Duodenal mucosa (tissue), 2 donors: ENCODE measurements around the gene AZIN2.

Experiments used
- H3K27ac ChIP-seq: one replicate; pipeline ENCODE4 v1.7.0; 2013; ENCODE audit warnings: low read depth, low read length
- H3K27me3 ChIP-seq, 2 donors: one replicate each; pipeline ENCODE4 v1.7.0; 2013; ENCODE audit warnings: low read length in 2 of 2, control low read depth in 1 of 2; ENCODE audit not compliant: insufficient read depth in 2 of 2, control insufficient read depth in 1 of 2
- H3K36me3 ChIP-seq, 2 donors: one replicate each; pipeline ENCODE4 v1.7.0; 2013; ENCODE audit warnings: low read length in 2 of 2, control low read depth in 1 of 2; ENCODE audit not compliant: insufficient read depth in 2 of 2, control insufficient read depth in 1 of 2
- H3K4me1 ChIP-seq, 2 donors: one replicate each; pipeline ENCODE4 v1.7.0; 2013; ENCODE audit warnings: low read length in 2 of 2, control low read depth in 1 of 2; ENCODE audit not compliant: insufficient read depth in 2 of 2, control insufficient read depth in 1 of 2
- H3K4me3 ChIP-seq, 2 donors: one replicate each; pipeline ENCODE4 v1.7.0; 2013; ENCODE audit warnings: low read length in 2 of 2, low read depth in 1 of 2
- H3K9ac ChIP-seq, 2 donors: one replicate each; pipeline ENCODE4 v1.7.0; 2013; ENCODE audit warnings: low read length in 2 of 2, low read depth in 1 of 2
- H3K9me3 ChIP-seq, 2 donors: one replicate each; pipeline ENCODE4 v1.7.0; 2013; ENCODE audit warnings: low read length in 2 of 2, control low read depth in 1 of 2; ENCODE audit not compliant: control insufficient read depth in 1 of 2

The AZIN2 gene

GRCh38 chr1:33140153-33141149, 59.5 kb downstream of the AZIN2 start:
- Histone ChIP-seq H3K4me3 (no peak overlapping the region), H3K27me3 (no peaks in the 10 kb centered on the region), H3K9me3 (no peaks in the 10 kb centered on the region), H3K9ac (no peak overlapping the region), H3K4me1 (peaks cover 0 to 4% of the 10 kb centered on the region in 2 donors), H3K27ac (no peak overlapping the region), H3K36me3 (peaks cover 2 to 6% of the 10 kb centered on the region in 2 donors)

GRCh38 chr1:33141216-33141615, 60.3 kb downstream of the AZIN2 start:
- Histone ChIP-seq H3K9me3 (no peaks in the 10 kb centered on the region), H3K27me3 (no peaks in the 10 kb centered on the region), H3K36me3 (peaks cover 2 to 7% of the 10 kb centered on the region in 2 donors), H3K4me1 (peaks cover 0 to 4% of the 10 kb centered on the region in 2 donors), H3K9ac (no peak overlapping the region), H3K27ac (no peak overlapping the region), H3K4me3 (no peak overlapping the region)

- H3K27me3 ChIP-seq = no peaks in the 10 kb centered on the region
- peaks cover 6 to 13% of the 10 kb centered on the region in 2 donors for H3K36me3 ChIP-seq
- no peak overlapping the region for H3K4me3 ChIP-seq
- H3K4me1 ChIP-seq = peaks cover 0 to 4% of the 10 kb centered on the region in 2 donors
- H3K9ac ChIP-seq = no peak overlapping the region
- H3K27ac ChIP-seq = no peak overlapping the region
- no peaks in the 10 kb centered on the region for H3K9me3 ChIP-seq
Observed at GRCh38 chr1:33141781-33142180, 60.8 kb downstream of the AZIN2 start.

- peaks cover 0 to 4% of the 10 kb centered on the region in 2 donors for H3K4me1 ChIP-seq
- no peak overlapping the region for H3K4me3 ChIP-seq
- H3K27me3 ChIP-seq = no peaks in the 10 kb centered on the region
- H3K27ac ChIP-seq = no peak overlapping the region
- H3K9me3 ChIP-seq = no peaks in the 10 kb centered on the region
- H3K36me3 ChIP-seq = peaks cover 10 to 19% of the 10 kb centered on the region in 2 donors
- H3K9ac ChIP-seq = no peak overlapping the region
Observed at GRCh38 chr1:33142483-33143064, 61.6 kb downstream of the AZIN2 start.

- Histone ChIP-seq H3K27ac (no peak overlapping the region), H3K9me3 (no peaks in the 10 kb centered on the region), H3K9ac (no peak overlapping the region), H3K27me3 (no peaks in the 10 kb centered on the region), H3K4me1 (peaks cover 0 to 4% of the 10 kb centered on the region in 2 donors), H3K36me3 (peaks cover 10 to 19% of the 10 kb centered on the region in 2 donors), H3K4me3 (no peak overlapping the region)
Observed at GRCh38 chr1:33143176-33143575, 62.2 kb downstream of the AZIN2 start.

- H3K36me3 ChIP-seq = peaks cover 10 to 19% of the 10 kb centered on the region in 2 donors
- no peaks in the 10 kb centered on the region for H3K9me3 ChIP-seq
- H3K4me3 ChIP-seq = no peak overlapping the region
- peaks cover 0 to 4% of the 10 kb centered on the region in 2 donors for H3K4me1 ChIP-seq
- no peak overlapping the region for H3K27ac ChIP-seq
- no peaks in the 10 kb centered on the region for H3K27me3 ChIP-seq
- no peak overlapping the region for H3K9ac ChIP-seq
Observed at GRCh38 chr1:33143698-33144097, 62.7 kb downstream of the AZIN2 start.

GRCh38 chr1:33146003-33146402, 65.0 kb downstream of the AZIN2 start:
- Histone ChIP-seq H3K9ac (no peak overlapping the region), H3K4me1 (peaks cover 0 to 4% of the 10 kb centered on the region in 2 donors), H3K36me3 (peaks cover 10 to 19% of the 10 kb centered on the region in 2 donors), H3K4me3 (no peak overlapping the region), H3K27ac (no peak overlapping the region), H3K9me3 (no peaks in the 10 kb centered on the region), H3K27me3 (no peaks in the 10 kb centered on the region)

- peaks cover 10 to 19% of the 10 kb centered on the region in 2 donors for H3K36me3 ChIP-seq
- no peak overlapping the region for H3K27ac ChIP-seq
- H3K9me3 ChIP-seq = no peaks in the 10 kb centered on the region
- no peak overlapping the region for H3K4me3 ChIP-seq
- H3K27me3 ChIP-seq = no peaks in the 10 kb centered on the region
- peaks cover 0 to 4% of the 10 kb centered on the region in 2 donors for H3K4me1 ChIP-seq
- H3K9ac ChIP-seq = no peak overlapping the region
Observed at GRCh38 chr1:33147275-33147996, 66.5 kb downstream of the AZIN2 start.

GRCh38 chr1:33147997-33148314, 67.0 kb downstream of the AZIN2 start:
- Histone ChIP-seq H3K27me3 (no peaks in the 10 kb centered on the region), H3K36me3 (peaks cover 10 to 19% of the 10 kb centered on the region in 2 donors), H3K4me3 (no peak overlapping the region), H3K4me1 (peaks cover 0 to 3% of the 10 kb centered on the region in 2 donors), H3K9me3 (no peaks in the 10 kb centered on the region), H3K27ac (no peak overlapping the region), H3K9ac (no peak overlapping the region)

GRCh38 chr1:33148615-33149014, 67.7 kb downstream of the AZIN2 start:
- Histone ChIP-seq H3K4me3 (no peak overlapping the region), H3K9me3 (no peaks in the 10 kb centered on the region), H3K27ac (no peak overlapping the region), H3K27me3 (no peaks in the 10 kb centered on the region), H3K4me1 (no peaks in the 10 kb centered on the region), H3K36me3 (peaks cover 10 to 19% of the 10 kb centered on the region in 2 donors), H3K9ac (no peak overlapping the region)
